Kidney epithelial cell (primary cell): ENCODE data around the gene OLFML1. TPM values are rescaled to one million over a fixed set of nuclear protein-coding genes. Genes with fewer than 3 reads are reported as not detected.

ENCODE experiments used
- DNase-seq: peaks from one replicate; pipeline ENCODE4 v3.0.0-alpha.2; 2010; ENCODE audit warnings: low read depth
- H3K27me3 ChIP-seq: 2 replicates; pipeline ENCODE4 v1.6.0; 2011; ENCODE audit warnings: low read length; ENCODE audit not compliant: control insufficient read depth, insufficient read depth
- H3K36me3 ChIP-seq: 2 replicates; pipeline ENCODE4 v1.5.1; 2011; ENCODE audit warnings: low read length; ENCODE audit not compliant: control insufficient read depth, insufficient read depth
- H3K4me3 ChIP-seq: 2 replicates; pipeline ENCODE4 v1.5.1; 2011; ENCODE audit warnings: low read depth, mild to moderate bottlenecking, control low read depth, low read length
- total RNA-seq: library from RNA; depleted of rRNA; stranded (reverse); fragments of >200 nt; gene quantifications from 2 replicates; pipeline ENCODE4 v1.2.3, GENCODE V29; 2015
- TF ChIP-seq, protein P1 (sequence below): IDR thresholded peaks from 2 replicates; pipeline ENCODE4 v1.5.1; 2011; ENCODE audit warnings: mild to moderate bottlenecking, moderate library complexity, low read length, control low read depth, inconsistent platforms; ENCODE audit not compliant: insufficient read depth, poor library complexity, severe bottlenecking

The OLFML1 gene
- total RNA-seq, 1 donor from 2014 or later: not detected

DNA sequence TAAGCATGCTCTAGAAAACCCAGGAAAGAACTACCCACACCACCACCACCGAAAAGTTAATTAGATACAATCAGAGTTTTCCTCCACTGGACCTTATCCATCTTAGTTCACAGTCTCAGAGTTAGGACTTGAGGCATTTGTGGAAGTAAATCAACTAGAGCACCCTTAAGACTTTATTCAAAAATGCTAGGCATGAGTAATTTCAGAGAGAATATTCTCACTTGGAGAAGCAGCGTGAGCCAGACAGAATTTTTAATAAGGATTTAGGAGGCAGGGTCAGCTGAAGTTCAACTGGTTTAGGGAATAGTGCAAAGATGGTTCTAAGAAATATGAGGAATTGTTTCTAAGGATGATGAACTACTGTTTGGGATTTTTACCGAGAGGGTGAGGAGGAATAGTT is 1.2 kb upstream of the OLFML1 start:
- H3K4me3 ChIP-seq: no peak overlapping the region
- H3K36me3 ChIP-seq: no peaks in the 10 kb centered on the region
- no peak for DNase-seq
- TF ChIP-seq, protein P1, sequence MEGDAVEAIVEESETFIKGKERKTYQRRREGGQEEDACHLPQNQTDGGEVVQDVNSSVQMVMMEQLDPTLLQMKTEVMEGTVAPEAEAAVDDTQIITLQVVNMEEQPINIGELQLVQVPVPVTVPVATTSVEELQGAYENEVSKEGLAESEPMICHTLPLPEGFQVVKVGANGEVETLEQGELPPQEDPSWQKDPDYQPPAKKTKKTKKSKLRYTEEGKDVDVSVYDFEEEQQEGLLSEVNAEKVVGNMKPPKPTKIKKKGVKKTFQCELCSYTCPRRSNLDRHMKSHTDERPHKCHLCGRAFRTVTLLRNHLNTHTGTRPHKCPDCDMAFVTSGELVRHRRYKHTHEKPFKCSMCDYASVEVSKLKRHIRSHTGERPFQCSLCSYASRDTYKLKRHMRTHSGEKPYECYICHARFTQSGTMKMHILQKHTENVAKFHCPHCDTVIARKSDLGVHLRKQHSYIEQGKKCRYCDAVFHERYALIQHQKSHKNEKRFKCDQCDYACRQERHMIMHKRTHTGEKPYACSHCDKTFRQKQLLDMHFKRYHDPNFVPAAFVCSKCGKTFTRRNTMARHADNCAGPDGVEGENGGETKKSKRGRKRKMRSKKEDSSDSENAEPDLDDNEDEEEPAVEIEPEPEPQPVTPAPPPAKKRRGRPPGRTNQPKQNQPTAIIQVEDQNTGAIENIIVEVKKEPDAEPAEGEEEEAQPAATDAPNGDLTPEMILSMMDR: no peak
- H3K27me3 ChIP-seq: no peaks in the 10 kb centered on the region

DNA sequence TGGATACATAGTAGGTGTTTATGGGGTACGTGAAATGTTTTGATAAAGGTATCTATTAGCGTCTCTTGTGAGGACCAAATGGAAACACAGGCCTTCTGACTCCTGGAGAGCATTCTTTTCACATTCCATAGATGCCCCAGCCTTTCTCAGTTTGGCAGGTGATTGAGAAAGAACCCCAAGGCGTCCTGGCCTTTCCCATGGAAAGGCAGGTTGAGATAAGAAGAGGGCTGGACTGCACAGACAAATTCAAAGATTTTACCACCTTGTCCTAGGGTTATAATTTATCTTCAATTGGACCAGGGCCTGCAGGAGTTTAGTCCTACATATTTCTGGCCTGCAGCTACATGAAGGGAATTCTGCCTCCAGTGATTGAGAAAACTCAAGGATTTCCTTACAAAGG is 661 bp upstream of the OLFML1 start:
- no peak overlapping the region for H3K4me3 ChIP-seq
- no peaks in the 10 kb centered on the region for H3K27me3 ChIP-seq
- no peak for DNase-seq
- TF ChIP-seq, protein P1: no peak
- H3K36me3 ChIP-seq: no peaks in the 10 kb centered on the region

DNA sequence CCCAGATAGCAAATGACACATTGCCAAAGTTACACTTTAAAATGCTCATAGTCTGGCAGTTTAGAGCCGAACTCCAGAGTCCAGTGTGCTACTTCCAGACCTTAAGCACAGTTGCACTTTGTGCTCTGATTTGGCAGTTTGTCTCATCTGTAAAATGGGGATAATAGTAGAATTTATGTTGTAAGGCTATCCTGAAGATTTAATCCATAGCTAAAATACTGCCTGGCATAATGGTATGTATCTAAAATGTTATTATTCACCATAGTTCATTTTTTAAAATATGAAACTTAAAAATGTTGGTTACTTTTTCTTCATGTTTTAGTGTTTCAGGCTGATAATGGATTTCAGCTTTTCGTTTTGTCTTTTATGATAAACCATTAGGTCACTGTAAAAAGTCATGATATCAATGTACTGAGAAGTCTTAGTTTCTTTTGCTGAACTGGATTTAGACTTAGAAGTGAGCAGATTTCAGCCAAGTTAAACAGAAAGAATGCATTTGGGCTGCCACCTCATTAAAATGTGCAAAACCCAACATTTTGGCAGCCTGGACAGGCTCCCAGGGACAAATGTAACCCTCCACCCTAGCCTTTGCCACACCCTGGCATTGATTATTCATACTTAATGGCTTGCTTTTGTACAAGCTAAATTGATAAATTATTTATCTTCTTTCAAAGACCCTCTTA is 933 bp downstream of the OLFML1 start:
- Histone ChIP-seq H3K4me3 (no peak overlapping the region), H3K27me3 (no peaks in the 10 kb centered on the region), H3K36me3 (no peaks in the 10 kb centered on the region)
- TF ChIP-seq, protein P1: no peak
- DNase-seq: no peak

DNA sequence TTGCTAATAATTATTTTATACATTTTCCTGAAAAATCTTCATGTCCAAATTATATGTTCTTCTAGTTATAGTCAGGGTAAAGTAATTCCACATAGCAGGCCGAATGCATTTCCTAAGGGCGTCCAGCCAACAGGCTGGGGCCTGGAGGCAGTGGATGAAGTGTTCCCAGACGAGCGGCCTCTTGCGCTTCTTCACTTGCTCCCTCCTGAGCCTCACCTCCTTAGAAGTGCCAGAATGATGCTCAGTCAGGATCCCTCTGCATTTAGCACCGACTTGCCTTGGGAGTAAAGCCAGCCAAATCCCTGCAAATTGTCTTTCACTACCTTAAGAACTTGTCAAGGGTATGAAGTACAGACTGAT is 1.5 kb downstream of the OLFML1 start:
- TF ChIP-seq, protein P1: no peak
- Histone ChIP-seq H3K36me3 (no peaks in the 10 kb centered on the region), H3K4me3 (no peak overlapping the region), H3K27me3 (no peaks in the 10 kb centered on the region)
- no peak for DNase-seq

DNA sequence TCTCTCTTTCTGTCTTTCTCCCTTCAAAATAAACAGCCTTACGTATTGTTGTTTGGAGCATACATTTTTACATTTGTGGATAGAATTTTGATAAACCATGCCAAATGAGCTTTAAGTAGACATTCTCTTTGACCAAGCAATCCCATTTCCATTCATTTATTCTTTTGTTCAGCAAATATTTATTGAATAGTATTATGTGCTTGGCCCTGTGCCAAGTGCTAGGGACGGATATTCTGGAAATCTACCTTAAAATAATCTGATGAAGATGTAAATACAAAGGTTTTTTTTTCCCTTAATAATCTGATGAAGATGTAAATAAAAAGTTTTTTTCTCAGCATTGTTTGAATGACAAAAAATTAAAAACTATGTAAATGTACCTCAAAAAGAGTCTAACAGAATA is 2.1 kb downstream of the OLFML1 start:
- TF ChIP-seq, protein P1: no peak
- no peaks in the 10 kb centered on the region for H3K27me3 ChIP-seq
- H3K4me3 ChIP-seq: no peak overlapping the region
- no peak for DNase-seq
- no peaks in the 10 kb centered on the region for H3K36me3 ChIP-seq

DNA sequence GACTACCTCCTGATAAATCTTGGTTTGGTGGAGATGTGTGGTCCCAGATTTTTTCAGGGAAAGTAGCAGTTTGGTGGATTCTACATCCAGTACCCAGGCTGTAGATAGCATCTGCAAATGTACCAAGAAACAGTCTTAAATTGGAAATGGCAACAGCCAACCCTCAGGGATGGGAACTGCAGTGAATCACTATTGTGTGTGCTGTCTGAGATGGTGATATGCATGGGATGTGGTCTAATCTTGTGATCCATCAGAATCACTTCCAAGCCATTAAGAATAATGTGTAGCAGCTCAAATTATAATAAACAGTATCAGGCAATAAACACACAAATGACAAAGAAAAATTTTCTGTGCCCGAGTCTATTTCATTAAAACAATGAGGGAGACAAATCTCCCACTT is 3.4 kb downstream of the OLFML1 start:
- TF ChIP-seq, protein P1: no peak
- no peaks in the 10 kb centered on the region for H3K27me3 ChIP-seq
- no peak for DNase-seq

More for the DNA sequence above, 3.4 kb downstream of the OLFML1 start:
- Histone ChIP-seq H3K4me3 (no peak overlapping the region), H3K36me3 (no peaks in the 10 kb centered on the region)
